ENCODE data around the gene ATG2A. TPM values are rescaled to one million over a fixed set of nuclear protein-coding genes. Genes with fewer than 3 reads are reported as not detected.
A peak's percentile ranks its signal among the peaks of the same experiment; 100 is the strongest.

The ATG2A gene
- total and polyA plus RNA-seq, 2 donors (not counting 3 experiments of a cell fraction or from before 2014, with no cell fraction given): 13.4 to 24.3 TPM

GRCh38 chr11:64870893-64871466, 46.0 kb downstream of the ATG2A start:
- H4K20me1 ChIP-seq (replicated peaks; ENCODE audit: control insufficient read depth, extremely low read depth, insufficient read depth, low read length): no peaks in the 10 kb centered on the region
- no peak overlapping the region for H3K4me3 ChIP-seq (replicated peaks in 1 of 3; ENCODE audit: insufficient read depth in 1 of 3, low read depth in 1 of 3, low read length in 3 of 3)
- H3K79me2 ChIP-seq (ENCODE audit: control insufficient read depth, insufficient read depth, low read length): peaks cover 73% of the 10 kb centered on the region
- DNase-seq (ENCODE audit: low read depth, low spot score) (peak; percentile 72), FAIRE-seq (no peak)
- H2AFZ ChIP-seq (ENCODE audit: low read depth, low read length): no peak overlapping the region
- TF ChIP-seq GATA2 (IDR thresholded peaks at IDR 0.05; ENCODE audit: insufficient read depth, insufficient read length, low read depth, low read length): no peak
- TF ChIP-seq, protein P1, sequence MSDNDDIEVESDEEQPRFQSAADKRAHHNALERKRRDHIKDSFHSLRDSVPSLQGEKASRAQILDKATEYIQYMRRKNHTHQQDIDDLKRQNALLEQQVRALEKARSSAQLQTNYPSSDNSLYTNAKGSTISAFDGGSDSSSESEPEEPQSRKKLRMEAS (IDR thresholded peaks at IDR 0.05; ENCODE audit: insufficient read depth, insufficient read length): peak; percentile 13
- no peaks in the 10 kb centered on the region for H3K9me1 ChIP-seq (replicated peaks; ENCODE audit: control insufficient read depth, extremely low read depth, insufficient read depth, low read length)
- H3K36me3 ChIP-seq (ENCODE audit: control insufficient read depth in 2 of 2, extremely low read depth in 1 of 2, insufficient read depth in 2 of 2, low read length in 2 of 2): peaks cover 2 to 11% of the 10 kb centered on the region in 2 experiments
- dilution Hi-C loops (cut with MboI; ENCODE audit: extremely low pct_ligation_motif_present, low sequenced_read_pairs): no loop called here
- H3K9ac ChIP-seq (replicated peaks; ENCODE audit: extremely low read depth, insufficient read depth, low read length): peak overlapping the region; percentile 83
- H3K4me1 ChIP-seq (ENCODE audit: control insufficient read depth, extremely low read depth, insufficient read depth, low read length): peaks cover 51% of the 10 kb centered on the region
- BruUV-seq (replicated peaks): no TSS peak
- peak overlapping the region; percentile 98 for H3K27ac ChIP-seq (ENCODE audit: insufficient read depth, low read depth, low read length)
- peak overlapping the region; percentile 49 for H3K4me2 ChIP-seq (ENCODE audit: insufficient read depth, low read length)
- ChIA-PET POLR2A (interaction anchor here (0.7 to 3.5 kb wide), 2 partner anchors 7 to 16 kb away, joined by 3 to 45 read pairs; partner anchors contain the start of gene EHD1), CTCF (interaction anchor here (2.5 to 3.7 kb wide), 5 partner anchors 7 to 22 kb away, joined by 7 to 101 read pairs (median 55); partner anchors contain the start of gene EHD1)
- no peaks in the 10 kb centered on the region for H3K27me3 ChIP-seq (ENCODE audit: control insufficient read depth in 2 of 2, insufficient read depth in 2 of 2, low read length in 2 of 2)
- no peaks in the 10 kb centered on the region for H3K9me3 ChIP-seq (replicated peaks; ENCODE audit: control insufficient read depth, insufficient read depth, low read length)
- intact Hi-C loops (cut with micrococcal nuclease): no loop called here

DNA sequence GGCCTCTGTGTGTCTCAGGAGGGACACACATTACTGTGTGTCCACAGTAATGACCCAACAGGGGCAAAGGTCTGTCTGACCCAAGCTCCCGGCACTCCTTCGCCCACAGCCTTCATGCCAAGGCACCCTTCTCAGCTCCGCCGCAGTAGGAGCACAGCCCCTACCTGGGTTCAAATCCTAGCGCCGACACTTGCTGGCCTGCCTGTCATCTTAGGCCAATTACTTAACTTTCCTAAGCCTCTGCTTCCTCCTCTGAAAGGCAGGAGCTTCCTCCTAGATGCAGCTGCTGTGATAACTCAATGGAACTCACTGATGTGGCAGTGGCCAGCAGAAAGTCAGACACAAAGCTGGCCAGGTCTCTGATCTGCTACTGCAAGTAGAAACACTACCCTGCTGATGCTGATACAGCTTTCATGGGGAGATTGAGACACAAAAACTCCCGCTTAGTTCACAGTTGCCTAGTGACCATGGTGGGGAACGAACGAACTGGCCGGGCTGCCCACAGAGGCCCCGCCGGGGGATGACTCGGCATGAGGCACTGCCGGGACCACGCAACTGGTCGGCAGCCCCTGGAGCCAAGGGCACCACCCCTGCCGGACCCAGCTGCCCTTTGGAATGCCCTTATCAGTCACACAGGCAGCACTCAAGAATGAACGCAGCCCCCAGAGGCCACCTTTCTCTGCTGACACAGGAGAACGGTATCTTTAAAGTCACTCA, 46.7 kb downstream of the ATG2A start:
- H3K9me1 ChIP-seq (replicated peaks; ENCODE audit: control insufficient read depth, extremely low read depth, insufficient read depth, low read length): no peaks in the 10 kb centered on the region
- peak overlapping the region; percentile 98 for H3K27ac ChIP-seq (ENCODE audit: insufficient read depth, low read depth, low read length)
- H3K4me3 ChIP-seq (replicated peaks in 1 of 3; ENCODE audit: insufficient read depth in 1 of 3, low read depth in 1 of 3, low read length in 3 of 3): no peak overlapping the region
- DNase-seq (ENCODE audit: low read depth, low spot score) (peak; percentile 83), FAIRE-seq (peak; percentile 71)
- peaks cover 2 to 11% of the 10 kb centered on the region in 2 experiments for H3K36me3 ChIP-seq (ENCODE audit: control insufficient read depth in 2 of 2, extremely low read depth in 1 of 2, insufficient read depth in 2 of 2, low read length in 2 of 2)
- intact Hi-C loops (cut with micrococcal nuclease) (no loop called here), dilution Hi-C loops (cut with MboI; ENCODE audit: extremely low pct_ligation_motif_present, low sequenced_read_pairs) (no loop called here)
- POLR2A ChIA-PET: interaction anchor here (0.7 to 3.5 kb wide), 3 partner anchors 7 to 92 kb away, joined by 3 to 45 read pairs (median 4); partner anchors contain the start of genes EHD1 and SF1
- H3K9ac ChIP-seq (replicated peaks; ENCODE audit: extremely low read depth, insufficient read depth, low read length): peak overlapping the region; percentile 83
- CTCF ChIA-PET: interaction anchor here (0.7 to 3.7 kb wide), 10 partner anchors 8 to 126 kb away, joined by 3 to 101 read pairs (median 8); partner anchors contain the start of genes BATF2, CDC42BPG and EHD1
- peaks cover 73% of the 10 kb centered on the region for H3K79me2 ChIP-seq (ENCODE audit: control insufficient read depth, insufficient read depth, low read length)
- H3K4me1 ChIP-seq (ENCODE audit: control insufficient read depth, extremely low read depth, insufficient read depth, low read length): peaks cover 45% of the 10 kb centered on the region
- no peaks in the 10 kb centered on the region for H3K9me3 ChIP-seq (replicated peaks; ENCODE audit: control insufficient read depth, insufficient read depth, low read length)
- peak; percentile 83 for TF ChIP-seq FOS (IDR thresholded peaks at IDR 0.05; ENCODE audit: borderline replicate concordance, insufficient read depth, low read length)
- TF ChIP-seq, protein P2, sequence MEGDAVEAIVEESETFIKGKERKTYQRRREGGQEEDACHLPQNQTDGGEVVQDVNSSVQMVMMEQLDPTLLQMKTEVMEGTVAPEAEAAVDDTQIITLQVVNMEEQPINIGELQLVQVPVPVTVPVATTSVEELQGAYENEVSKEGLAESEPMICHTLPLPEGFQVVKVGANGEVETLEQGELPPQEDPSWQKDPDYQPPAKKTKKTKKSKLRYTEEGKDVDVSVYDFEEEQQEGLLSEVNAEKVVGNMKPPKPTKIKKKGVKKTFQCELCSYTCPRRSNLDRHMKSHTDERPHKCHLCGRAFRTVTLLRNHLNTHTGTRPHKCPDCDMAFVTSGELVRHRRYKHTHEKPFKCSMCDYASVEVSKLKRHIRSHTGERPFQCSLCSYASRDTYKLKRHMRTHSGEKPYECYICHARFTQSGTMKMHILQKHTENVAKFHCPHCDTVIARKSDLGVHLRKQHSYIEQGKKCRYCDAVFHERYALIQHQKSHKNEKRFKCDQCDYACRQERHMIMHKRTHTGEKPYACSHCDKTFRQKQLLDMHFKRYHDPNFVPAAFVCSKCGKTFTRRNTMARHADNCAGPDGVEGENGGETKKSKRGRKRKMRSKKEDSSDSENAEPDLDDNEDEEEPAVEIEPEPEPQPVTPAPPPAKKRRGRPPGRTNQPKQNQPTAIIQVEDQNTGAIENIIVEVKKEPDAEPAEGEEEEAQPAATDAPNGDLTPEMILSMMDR (IDR thresholded peaks at IDR 0.05; ENCODE audit: extremely low read depth in 1 of 2, insufficient read depth in 1 of 2, low read depth in 1 of 2, low read length in 2 of 2): no peak
- TF ChIP-seq EZH2 (IDR thresholded peaks at IDR 0.05; ENCODE audit: borderline replicate concordance, low read depth, low read length, severe bottlenecking): no peak
- TF ChIP-seq MYC (IDR thresholded peaks at IDR 0.05; ENCODE audit: low read depth, low read length): no peak
- TF ChIP-seq JUN (IDR thresholded peaks at IDR 0.05; ENCODE audit: borderline replicate concordance, insufficient read depth, insufficient read length, low read depth): peak; percentile 16
- TF ChIP-seq, protein P1 (IDR thresholded peaks at IDR 0.05; ENCODE audit: insufficient read depth, insufficient read length): no peak
- TF ChIP-seq GATA2 (IDR thresholded peaks at IDR 0.05; ENCODE audit: insufficient read depth, insufficient read length, low read depth, low read length): peak; percentile 85
- TF ChIP-seq POLR2A (IDR thresholded peaks at IDR 0.05; ENCODE audit: low read depth, low read length): peak; percentile 30
- peak; percentile 89 for TF ChIP-seq POLR2AphosphoS5 (IDR thresholded peaks at IDR 0.05; ENCODE audit: insufficient read depth, low read depth, low read length)
- BruUV-seq (replicated peaks): TSS peak; percentile 44
- no peaks in the 10 kb centered on the region for H3K27me3 ChIP-seq (ENCODE audit: control insufficient read depth in 2 of 2, insufficient read depth in 2 of 2, low read length in 2 of 2)
- H4K20me1 ChIP-seq (replicated peaks; ENCODE audit: control insufficient read depth, extremely low read depth, insufficient read depth, low read length): no peaks in the 10 kb centered on the region
- no peak overlapping the region for H2AFZ ChIP-seq (ENCODE audit: low read depth, low read length)
- peak overlapping the region; percentile 49 for H3K4me2 ChIP-seq (ENCODE audit: insufficient read depth, low read length)
